OCI-LY3 (cell line): ENCODE measurements around the gene FRRS1L.

ENCODE experiments used
- CTCF ChIP-seq: fragments of 200-600, 300-600 bp; sonication (generic); IDR thresholded peaks from 2 replicates; pipeline ENCODE4 v1.5.1; 2014; ENCODE audit warnings: antibody characterized with exemption, low read length, low read depth
- EZH2phosphoT487 ChIP-seq: fragments of 200-600 bp; shearing (Covaris generic); IDR thresholded peaks from 2 replicates; pipeline ENCODE4 v1.6.1; 2018; ENCODE audit warnings: antibody characterized with exemption, mixed run types, low read depth

- TF ChIP-seq EZH2phosphoT487 (no peak), CTCF (no peak)
Measured at GRCh38 chr9:109109967-109110328, 57.1 kb downstream of the FRRS1L start.
